ENCODE data around the gene BTK. TPM values are rescaled to one million over a fixed set of nuclear protein-coding genes. Genes with fewer than 3 reads are reported as not detected.
"Not testable (repeated sequence)": the region's sequence is repeated elsewhere in the genome, so short reads cannot be mapped to it uniquely, and the experiment has no call there.

The BTK gene
- total and polyA plus RNA-seq, 8 donors: 0.43 to 5.6 (median 0.97) TPM

DNA sequence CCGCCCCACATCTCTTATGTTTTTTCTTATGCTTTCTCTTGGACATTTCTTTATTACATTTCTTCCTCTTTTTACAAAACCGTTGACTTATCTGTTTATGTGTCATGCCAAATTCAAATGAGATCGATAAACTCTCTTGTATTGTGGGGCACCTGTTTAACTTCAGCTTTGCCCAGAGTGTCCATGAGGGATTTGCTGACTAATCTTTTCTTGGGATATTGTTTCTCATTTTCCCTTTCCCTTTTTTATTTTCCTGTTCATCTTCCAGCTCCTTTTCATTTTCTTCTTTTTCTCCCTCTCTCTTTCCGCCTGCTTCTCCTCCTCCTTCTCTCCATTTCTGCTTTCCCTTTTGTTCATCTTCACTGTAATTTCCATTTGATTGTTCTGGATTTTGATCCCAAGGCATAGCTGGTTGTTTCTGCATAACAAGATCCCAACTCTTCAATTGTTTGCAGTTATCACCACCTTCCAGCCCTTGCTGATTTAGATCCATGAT, 48.2 kb downstream of the BTK start:
- Histone ChIP-seq H3K4me1 (no peaks in the 10 kb centered on the region), H3K36me3 (no peaks in the 10 kb centered on the region), H3K4me3 (no peak overlapping the region), H3K9me3 (no peaks in the 10 kb centered on the region), H3K27ac (no peak overlapping the region), H3K27me3 (no peaks in the 10 kb centered on the region)
- DNase-seq: no peak
- no peak for ATAC-seq
- intact Hi-C loops (cut with DNase I): no loop called here
- TF ChIP-seq, protein P1, sequence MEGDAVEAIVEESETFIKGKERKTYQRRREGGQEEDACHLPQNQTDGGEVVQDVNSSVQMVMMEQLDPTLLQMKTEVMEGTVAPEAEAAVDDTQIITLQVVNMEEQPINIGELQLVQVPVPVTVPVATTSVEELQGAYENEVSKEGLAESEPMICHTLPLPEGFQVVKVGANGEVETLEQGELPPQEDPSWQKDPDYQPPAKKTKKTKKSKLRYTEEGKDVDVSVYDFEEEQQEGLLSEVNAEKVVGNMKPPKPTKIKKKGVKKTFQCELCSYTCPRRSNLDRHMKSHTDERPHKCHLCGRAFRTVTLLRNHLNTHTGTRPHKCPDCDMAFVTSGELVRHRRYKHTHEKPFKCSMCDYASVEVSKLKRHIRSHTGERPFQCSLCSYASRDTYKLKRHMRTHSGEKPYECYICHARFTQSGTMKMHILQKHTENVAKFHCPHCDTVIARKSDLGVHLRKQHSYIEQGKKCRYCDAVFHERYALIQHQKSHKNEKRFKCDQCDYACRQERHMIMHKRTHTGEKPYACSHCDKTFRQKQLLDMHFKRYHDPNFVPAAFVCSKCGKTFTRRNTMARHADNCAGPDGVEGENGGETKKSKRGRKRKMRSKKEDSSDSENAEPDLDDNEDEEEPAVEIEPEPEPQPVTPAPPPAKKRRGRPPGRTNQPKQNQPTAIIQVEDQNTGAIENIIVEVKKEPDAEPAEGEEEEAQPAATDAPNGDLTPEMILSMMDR (IDR thresholded peaks at IDR 0.05): no peak
- 75 to 90% methylated on average over 4 of the region's 4 CpGs for WGBS, 2 donors
- no peak for FAIRE-seq

GRCh38 chrX:101334310-101334709, 51.7 kb downstream of the BTK start:
- H3K4me1 ChIP-seq; FAIRE-seq; H3K36me3 ChIP-seq; DNase-seq; intact Hi-C loops (cut with DNase I); H3K27ac ChIP-seq; H3K9me3 ChIP-seq; ATAC-seq; H3K27me3 ChIP-seq; H3K4me3 ChIP-seq: not testable (repeated sequence)
- WGBS, 2 donors: 62 to 68% methylated on average over 7 of the region's 7 CpGs

DNA sequence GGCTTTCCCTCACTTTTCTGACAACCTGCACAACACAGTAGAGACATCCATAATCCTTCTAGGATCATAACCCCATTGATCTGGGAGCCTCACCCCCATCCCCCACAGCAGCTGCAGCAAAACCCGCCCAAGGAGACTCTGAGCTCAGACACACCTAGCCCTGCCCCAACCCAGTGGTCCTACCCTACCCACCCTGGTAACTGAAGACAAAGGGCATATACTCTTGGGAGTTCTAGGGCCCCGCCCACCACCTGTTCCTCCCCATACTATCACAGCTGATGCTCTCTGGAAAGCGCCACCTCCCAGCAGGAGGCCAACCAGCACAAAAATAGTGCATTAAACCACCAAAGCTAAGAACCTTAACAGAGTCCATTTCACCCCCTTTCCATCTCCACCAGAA, 59.4 kb downstream of the BTK start:
- not testable (repeated sequence) for ATAC-seq, FAIRE-seq

DNA sequence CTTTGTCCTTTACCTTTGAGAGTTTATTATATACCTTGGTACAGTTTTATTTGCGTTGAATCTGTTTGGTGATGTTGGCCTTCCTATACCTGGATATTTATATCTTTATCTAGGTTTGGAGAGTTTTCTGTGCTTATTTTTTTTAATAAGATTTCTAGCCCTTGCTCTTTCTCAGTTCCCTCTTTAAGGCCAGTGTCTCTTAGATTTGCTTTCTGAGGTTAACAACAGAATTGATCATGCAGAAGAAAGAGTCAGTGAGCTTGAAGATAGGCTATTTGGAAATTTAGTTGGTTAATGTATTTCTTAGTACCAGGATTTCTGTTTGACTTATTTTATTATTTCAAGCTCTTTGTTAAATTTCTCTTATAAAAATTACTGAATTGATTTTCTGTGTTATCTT, 82.2 kb downstream of the BTK start:
- no peak overlapping the region for H3K27ac ChIP-seq
- TF ChIP-seq, protein P1 (IDR thresholded peaks at IDR 0.05): no peak
- WGBS, 2 donors: 78 to 96% methylated on average over 1 of the region's 1 CpG
- intact Hi-C loops (cut with DNase I): no loop called here
- ATAC-seq (no peak), DNase-seq (no peak), FAIRE-seq (no peak)
- H3K4me3 ChIP-seq: no peak overlapping the region
- H3K36me3 ChIP-seq: no peaks in the 10 kb centered on the region
- peaks cover 0 to 4% (median 2%) of the 10 kb centered on the region in 4 donors for H3K27me3 ChIP-seq
- no peaks in the 10 kb centered on the region for H3K4me1 ChIP-seq
- no peaks in the 10 kb centered on the region for H3K9me3 ChIP-seq

More for the DNA sequence above, 59.4 kb downstream of the BTK start:
- WGBS, 2 donors: 61 to 83% methylated on average over 3 of the region's 3 CpGs
- intact Hi-C loops (cut with DNase I); H3K4me1 ChIP-seq; H3K4me3 ChIP-seq; H3K9me3 ChIP-seq; DNase-seq; H3K27ac ChIP-seq; H3K36me3 ChIP-seq: not testable (repeated sequence)
- H3K27me3 ChIP-seq: peaks cover 0 to 11% (median 2%) of the 10 kb centered on the region in 4 donors

Other genes starting within 250 kb of the BTK start
- under 1 TPM in 3 of 6 donors, not detected in 3; 0.06 to 0.31 (median 0.06) TPM for gene DRP2, start 166.4 kb downstream of the BTK start, total RNA-seq
- gene DRP2, start 166.4 kb downstream of the BTK start, polyA plus RNA-seq: under 1 TPM; 0.02 to 0.04 TPM
- under 1 TPM in 1 of 6 donors, not detected in 5; 0.08 TPM for gene TAF7L, start 94.9 kb downstream of the BTK start, total RNA-seq
- gene TAF7L, start 94.9 kb downstream of the BTK start, polyA plus RNA-seq: under 1 TPM in 1 of 2 donors, not detected in 1; 0.05 TPM
- gene TIMM8A, start 37.4 kb downstream of the BTK start, total RNA-seq: 1 to 10 TPM; 2.7 to 6.5 (median 5.7) TPM
- 1 to 10 TPM; 2.0 to 3.2 TPM for gene TIMM8A, start 37.4 kb downstream of the BTK start, polyA plus RNA-seq
- 100 to 1,000 TPM in 4 of 6 donors, 10 to 100 TPM in 2; 78.4 to 258 (median 115) TPM for gene RPL36A, start 4.8 kb upstream of the BTK start, total RNA-seq
- 1,000 to 10,000 TPM; 1,169 to 1,515 TPM for gene RPL36A, start 4.8 kb upstream of the BTK start, polyA plus RNA-seq
- gene GLA, start 21.7 kb upstream of the BTK start, total RNA-seq: 10 to 100 TPM in 1 of 6 donors, 1 to 10 TPM in 5; 5.1 to 12.8 (median 7.3) TPM
- gene GLA, start 21.7 kb upstream of the BTK start, polyA plus RNA-seq: 10 to 100 TPM; 11.2 to 20.5 TPM
- 10 to 100 TPM; 15.0 to 32.8 (median 23.3) TPM for gene HNRNPH2, start 22.0 kb upstream of the BTK start, total RNA-seq
- gene HNRNPH2, start 22.0 kb upstream of the BTK start, polyA plus RNA-seq: 10 to 100 TPM; 16.2 to 42.5 TPM
- gene ARMCX4, start 99.3 kb upstream of the BTK start, total RNA-seq: 1 to 10 TPM; 3.2 to 9.4 (median 6.4) TPM
- 10 to 100 TPM; 11.9 to 13.5 TPM for gene ARMCX4, start 99.3 kb upstream of the BTK start, polyA plus RNA-seq
- gene ARMCX1, start 164.4 kb upstream of the BTK start, total RNA-seq: 10 to 100 TPM in 2 of 6 donors, 1 to 10 TPM in 4; 5.2 to 14.2 (median 9.7) TPM
- gene ARMCX1, start 164.4 kb upstream of the BTK start, polyA plus RNA-seq: 10 to 100 TPM in 1 of 2 donors, 1 to 10 TPM in 1; 9.0 to 16.8 TPM
- 10 to 100 TPM; 20.9 to 33.0 (median 26.0) TPM for gene ARMCX6, start 231.8 kb upstream of the BTK start, total RNA-seq
- gene ARMCX6, start 231.8 kb upstream of the BTK start, polyA plus RNA-seq: 10 to 100 TPM; 15.7 to 34.5 TPM
- gene ARMCX3, start 237.0 kb upstream of the BTK start, total RNA-seq: 10 to 100 TPM; 35.9 to 49.9 (median 42.3) TPM
- 10 to 100 TPM; 37.4 to 48.7 TPM for gene ARMCX3, start 237.0 kb upstream of the BTK start, polyA plus RNA-seq